GM12872 (cell line): ENCODE results near the gene NSUN2.

Experiments
- CTCF ChIP-seq: IDR thresholded peaks from 3 replicates; pipeline ENCODE4 v1.5.1; 2011; ENCODE audit warnings: low read depth, mild to moderate bottlenecking, low read length, moderate library complexity; ENCODE audit not compliant: insufficient read depth

The NSUN2 gene

GRCh38 chr5:6642655-6643054, 9.8 kb upstream of the NSUN2 start:
- no peak for TF ChIP-seq CTCF

- TF ChIP-seq CTCF: no peak
These were observed 5.4 kb upstream of the NSUN2 start for GRCh38 chr5:6638236-6638635.

- no peak for TF ChIP-seq CTCF
These were observed 4.7 kb upstream of the NSUN2 start for GRCh38 chr5:6637590-6637989.

- no peak for TF ChIP-seq CTCF
These were observed 4.2 kb upstream of the NSUN2 start for GRCh38 chr5:6637022-6637421.

GRCh38 chr5:6636293-6636692, 3.4 kb upstream of the NSUN2 start:
- TF ChIP-seq CTCF: no peak

- TF ChIP-seq CTCF: no peak
These were observed 2.1 kb upstream of the NSUN2 start for GRCh38 chr5:6634788-6635430.

GRCh38 chr5:6634306-6634705, 1.5 kb upstream of the NSUN2 start:
- no peak for TF ChIP-seq CTCF
